B cell (primary cell): Measurements from ENCODE around the gene FRZB.

Source experiments
- CTCF ChIP-seq: fragments of 200-600 bp; IDR thresholded peaks from one replicate; pipeline ENCODE4 v1.8.0; 2022; ENCODE audit warnings: antibody characterized with exemption, mild to moderate bottlenecking
- EZH2 ChIP-seq: IDR thresholded peaks from 2 replicates; pipeline ENCODE4 v1.6.1; 2012; ENCODE audit warnings: borderline replicate concordance, low read depth, mild to moderate bottlenecking, moderate library complexity, low read length; ENCODE audit not compliant: insufficient read depth, poor library complexity, severe bottlenecking

DNA sequence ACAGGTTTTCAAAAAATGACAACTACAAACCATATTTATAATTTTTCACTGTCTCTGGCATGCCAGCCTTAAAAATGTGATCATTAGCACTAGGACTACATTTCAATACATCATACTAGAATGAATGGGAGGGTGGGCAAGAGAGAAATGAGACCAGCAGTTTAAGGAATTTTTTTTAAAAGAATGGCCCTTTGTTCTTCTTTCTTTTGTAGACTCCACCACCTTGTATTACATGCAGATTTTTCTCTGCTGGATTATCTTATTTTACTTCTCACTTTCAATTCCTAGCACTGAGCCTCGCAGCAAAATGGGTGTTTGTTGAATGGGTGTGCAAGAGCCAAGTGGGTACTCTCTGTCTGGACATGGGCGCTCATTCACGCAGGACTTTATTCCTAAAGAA lies 39.9 kb downstream of the FRZB start:
- no peak for TF ChIP-seq CTCF
- no peak for TF ChIP-seq EZH2
